ENCODE results near the gene KCNJ6. TPM values are rescaled to one million over a fixed set of nuclear protein-coding genes. Genes with fewer than 3 reads are reported as not detected.

Gene KCNJ6
- total and polyA plus RNA-seq, 9 of the 15 experiments (the other 6 are each of a cell fraction or from before 2014, with no cell fraction given), result 0.06 to 0.21 (median 0.13) TPM; not detected in 1

- TF ChIP-seq DACH1 (IDR thresholded peaks at IDR 0.05; ENCODE audit: partially characterized antibody) (no peak), ZNF274 (IDR thresholded peaks at IDR 0.05; ENCODE audit: borderline replicate concordance, low read depth, low read length) (no peak), ZNF146 (CRISPR knock-in tag; IDR thresholded peaks at IDR 0.05; ENCODE audit: unreplicated experiment) (no peak), E2F5 (CRISPR knock-in tag; IDR thresholded peaks at IDR 0.05) (no peak), ETV1 (tag; conservative IDR thresholded peaks at IDR 0.05; ENCODE audit: low read depth) (peak; percentile 95), CREB5 (CRISPR knock-in tag; IDR thresholded peaks at IDR 0.05) (peak; percentile 81; the same call in 1 of the 2 replicates), ESRRA (IDR thresholded peaks at IDR 0.05; ENCODE audit: borderline replicate concordance, low read depth) (no peak), GTF2A2 (tag; IDR thresholded peaks at IDR 0.05) (peak; percentile 95), TAL1 (IDR thresholded peaks at IDR 0.05) (no peak)
- TF ChIP-seq, protein P1, sequence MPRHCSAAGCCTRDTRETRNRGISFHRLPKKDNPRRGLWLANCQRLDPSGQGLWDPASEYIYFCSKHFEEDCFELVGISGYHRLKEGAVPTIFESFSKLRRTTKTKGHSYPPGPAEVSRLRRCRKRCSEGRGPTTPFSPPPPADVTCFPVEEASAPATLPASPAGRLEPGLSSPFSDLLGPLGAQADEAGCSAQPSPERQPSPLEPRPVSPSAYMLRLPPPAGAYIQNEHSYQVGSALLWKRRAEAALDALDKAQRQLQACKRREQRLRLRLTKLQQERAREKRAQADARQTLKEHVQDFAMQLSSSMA (CRISPR knock-in tag; IDR thresholded peaks at IDR 0.05), result no peak
- TF ChIP-seq, protein P2, sequence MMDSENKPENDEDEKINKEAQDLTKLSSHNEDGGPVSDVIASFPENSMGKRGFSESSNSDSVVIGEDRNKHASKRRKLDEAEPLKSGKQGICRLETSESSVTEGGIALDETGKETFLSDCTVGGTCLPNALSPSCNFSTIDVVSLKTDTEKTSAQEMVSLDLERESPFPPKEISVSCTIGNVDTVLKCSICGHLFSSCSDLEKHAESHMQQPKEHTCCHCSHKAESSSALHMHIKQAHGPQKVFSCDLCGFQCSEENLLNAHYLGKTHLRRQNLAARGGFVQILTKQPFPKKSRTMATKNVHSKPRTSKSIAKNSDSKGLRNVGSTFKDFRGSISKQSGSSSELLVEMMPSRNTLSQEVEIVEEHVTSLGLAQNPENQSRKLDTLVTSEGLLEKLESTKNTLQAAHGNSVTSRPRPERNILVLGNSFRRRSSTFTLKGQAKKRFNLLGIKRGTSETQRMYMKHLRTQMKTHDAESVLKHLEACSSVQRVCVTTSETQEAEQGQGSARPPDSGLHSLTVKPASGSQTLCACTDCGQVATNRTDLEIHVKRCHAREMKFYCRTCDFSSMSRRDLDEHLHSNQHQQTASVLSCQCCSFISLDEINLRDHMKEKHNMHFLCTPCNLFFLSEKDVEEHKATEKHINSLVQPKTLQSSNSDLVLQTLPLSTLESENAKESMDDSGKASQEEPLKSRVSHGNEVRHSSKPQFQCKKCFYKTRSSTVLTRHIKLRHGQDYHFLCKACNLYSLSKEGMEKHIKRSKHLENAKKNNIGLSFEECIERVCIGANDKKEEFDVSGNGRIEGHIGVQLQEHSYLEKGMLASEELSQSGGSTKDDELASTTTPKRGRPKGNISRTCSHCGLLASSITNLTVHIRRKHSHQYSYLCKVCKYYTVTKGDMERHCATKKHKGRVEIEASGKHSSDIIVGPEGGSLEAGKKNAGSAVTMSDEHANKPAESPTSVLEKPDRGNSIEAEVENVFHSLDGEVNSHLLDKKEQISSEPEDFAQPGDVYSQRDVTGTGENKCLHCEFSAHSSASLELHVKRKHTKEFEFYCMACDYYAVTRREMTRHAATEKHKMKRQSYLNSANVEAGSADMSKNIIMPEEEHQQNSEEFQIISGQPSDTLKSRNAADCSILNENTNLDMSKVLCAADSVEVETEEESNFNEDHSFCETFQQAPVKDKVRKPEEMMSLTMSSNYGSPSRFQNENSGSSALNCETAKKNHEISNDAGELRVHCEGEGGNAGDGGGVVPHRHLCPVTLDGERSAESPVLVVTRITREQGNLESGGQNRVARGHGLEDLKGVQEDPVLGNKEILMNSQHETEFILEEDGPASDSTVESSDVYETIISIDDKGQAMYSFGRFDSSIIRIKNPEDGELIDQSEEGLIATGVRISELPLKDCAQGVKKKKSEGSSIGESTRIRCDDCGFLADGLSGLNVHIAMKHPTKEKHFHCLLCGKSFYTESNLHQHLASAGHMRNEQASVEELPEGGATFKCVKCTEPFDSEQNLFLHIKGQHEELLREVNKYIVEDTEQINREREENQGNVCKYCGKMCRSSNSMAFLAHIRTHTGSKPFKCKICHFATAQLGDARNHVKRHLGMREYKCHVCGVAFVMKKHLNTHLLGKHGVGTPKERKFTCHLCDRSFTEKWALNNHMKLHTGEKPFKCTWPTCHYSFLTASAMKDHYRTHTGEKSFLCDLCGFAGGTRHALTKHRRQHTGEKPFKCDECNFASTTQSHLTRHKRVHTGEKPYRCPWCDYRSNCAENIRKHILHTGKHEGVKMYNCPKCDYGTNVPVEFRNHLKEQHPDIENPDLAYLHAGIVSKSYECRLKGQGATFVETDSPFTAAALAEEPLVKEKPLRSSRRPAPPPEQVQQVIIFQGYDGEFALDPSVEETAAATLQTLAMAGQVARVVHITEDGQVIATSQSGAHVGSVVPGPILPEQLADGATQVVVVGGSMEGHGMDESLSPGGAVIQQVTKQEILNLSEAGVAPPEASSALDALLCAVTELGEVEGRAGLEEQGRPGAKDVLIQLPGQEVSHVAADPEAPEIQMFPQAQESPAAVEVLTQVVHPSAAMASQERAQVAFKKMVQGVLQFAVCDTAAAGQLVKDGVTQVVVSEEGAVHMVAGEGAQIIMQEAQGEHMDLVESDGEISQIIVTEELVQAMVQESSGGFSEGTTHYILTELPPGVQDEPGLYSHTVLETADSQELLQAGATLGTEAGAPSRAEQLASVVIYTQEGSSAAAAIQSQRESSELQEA (IDR thresholded peaks at IDR 0.05; ENCODE audit: low read depth), result no peak
- TF ChIP-seq, protein P3, sequence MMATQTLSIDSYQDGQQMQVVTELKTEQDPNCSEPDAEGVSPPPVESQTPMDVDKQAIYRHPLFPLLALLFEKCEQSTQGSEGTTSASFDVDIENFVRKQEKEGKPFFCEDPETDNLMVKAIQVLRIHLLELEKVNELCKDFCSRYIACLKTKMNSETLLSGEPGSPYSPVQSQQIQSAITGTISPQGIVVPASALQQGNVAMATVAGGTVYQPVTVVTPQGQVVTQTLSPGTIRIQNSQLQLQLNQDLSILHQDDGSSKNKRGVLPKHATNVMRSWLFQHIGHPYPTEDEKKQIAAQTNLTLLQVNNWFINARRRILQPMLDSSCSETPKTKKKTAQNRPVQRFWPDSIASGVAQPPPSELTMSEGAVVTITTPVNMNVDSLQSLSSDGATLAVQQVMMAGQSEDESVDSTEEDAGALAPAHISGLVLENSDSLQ (IDR thresholded peaks at IDR 0.05), result no peak
- TF ChIP-seq, protein P4, sequence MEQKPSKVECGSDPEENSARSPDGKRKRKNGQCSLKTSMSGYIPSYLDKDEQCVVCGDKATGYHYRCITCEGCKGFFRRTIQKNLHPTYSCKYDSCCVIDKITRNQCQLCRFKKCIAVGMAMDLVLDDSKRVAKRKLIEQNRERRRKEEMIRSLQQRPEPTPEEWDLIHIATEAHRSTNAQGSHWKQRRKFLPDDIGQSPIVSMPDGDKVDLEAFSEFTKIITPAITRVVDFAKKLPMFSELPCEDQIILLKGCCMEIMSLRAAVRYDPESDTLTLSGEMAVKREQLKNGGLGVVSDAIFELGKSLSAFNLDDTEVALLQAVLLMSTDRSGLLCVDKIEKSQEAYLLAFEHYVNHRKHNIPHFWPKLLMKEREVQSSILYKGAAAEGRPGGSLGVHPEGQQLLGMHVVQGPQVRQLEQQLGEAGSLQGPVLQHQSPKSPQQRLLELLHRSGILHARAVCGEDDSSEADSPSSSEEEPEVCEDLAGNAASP (IDR thresholded peaks at IDR 0.05), result no peak
These were observed 349.3 kb downstream of the KCNJ6 start (continued) for GRCh38 chr21:37566790-37567615.

All from K562 (cell line).